ENCODE data around the gene IARS1.

GRCh38 chr9:92300936-92301335 lies 7.4 kb upstream of the IARS1 start:
- TF ChIP-seq, protein P1, sequence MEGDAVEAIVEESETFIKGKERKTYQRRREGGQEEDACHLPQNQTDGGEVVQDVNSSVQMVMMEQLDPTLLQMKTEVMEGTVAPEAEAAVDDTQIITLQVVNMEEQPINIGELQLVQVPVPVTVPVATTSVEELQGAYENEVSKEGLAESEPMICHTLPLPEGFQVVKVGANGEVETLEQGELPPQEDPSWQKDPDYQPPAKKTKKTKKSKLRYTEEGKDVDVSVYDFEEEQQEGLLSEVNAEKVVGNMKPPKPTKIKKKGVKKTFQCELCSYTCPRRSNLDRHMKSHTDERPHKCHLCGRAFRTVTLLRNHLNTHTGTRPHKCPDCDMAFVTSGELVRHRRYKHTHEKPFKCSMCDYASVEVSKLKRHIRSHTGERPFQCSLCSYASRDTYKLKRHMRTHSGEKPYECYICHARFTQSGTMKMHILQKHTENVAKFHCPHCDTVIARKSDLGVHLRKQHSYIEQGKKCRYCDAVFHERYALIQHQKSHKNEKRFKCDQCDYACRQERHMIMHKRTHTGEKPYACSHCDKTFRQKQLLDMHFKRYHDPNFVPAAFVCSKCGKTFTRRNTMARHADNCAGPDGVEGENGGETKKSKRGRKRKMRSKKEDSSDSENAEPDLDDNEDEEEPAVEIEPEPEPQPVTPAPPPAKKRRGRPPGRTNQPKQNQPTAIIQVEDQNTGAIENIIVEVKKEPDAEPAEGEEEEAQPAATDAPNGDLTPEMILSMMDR (IDR thresholded peaks at IDR 0.05): no peak
- no peak for TF ChIP-seq POLR2AphosphoS5 (IDR thresholded peaks at IDR 0.05)
- no peak for TF ChIP-seq POLR2A (IDR thresholded peaks at IDR 0.05)

Measured in breast epithelium (tissue), 3 donors.